ENCODE measurements around the gene C1orf52.

The C1orf52 gene

GRCh38 chr1:85259118-85259911, at the start of gene C1orf52:
C1orf52 (minus strand) TSS chr1:85259662; CDS start chr1:85259633, 29 bp downstream.
- peak within 1 kb of the TSS; percentile 95 for H3K4me3 ChIP-seq (ENCODE audit: low read depth, low read length)

GRCh38 chr1:85308833-85309350, 49.4 kb upstream of the C1orf52 start:
- H3K4me3 ChIP-seq (ENCODE audit: low read depth, low read length) = no peak overlapping the region

DNA sequence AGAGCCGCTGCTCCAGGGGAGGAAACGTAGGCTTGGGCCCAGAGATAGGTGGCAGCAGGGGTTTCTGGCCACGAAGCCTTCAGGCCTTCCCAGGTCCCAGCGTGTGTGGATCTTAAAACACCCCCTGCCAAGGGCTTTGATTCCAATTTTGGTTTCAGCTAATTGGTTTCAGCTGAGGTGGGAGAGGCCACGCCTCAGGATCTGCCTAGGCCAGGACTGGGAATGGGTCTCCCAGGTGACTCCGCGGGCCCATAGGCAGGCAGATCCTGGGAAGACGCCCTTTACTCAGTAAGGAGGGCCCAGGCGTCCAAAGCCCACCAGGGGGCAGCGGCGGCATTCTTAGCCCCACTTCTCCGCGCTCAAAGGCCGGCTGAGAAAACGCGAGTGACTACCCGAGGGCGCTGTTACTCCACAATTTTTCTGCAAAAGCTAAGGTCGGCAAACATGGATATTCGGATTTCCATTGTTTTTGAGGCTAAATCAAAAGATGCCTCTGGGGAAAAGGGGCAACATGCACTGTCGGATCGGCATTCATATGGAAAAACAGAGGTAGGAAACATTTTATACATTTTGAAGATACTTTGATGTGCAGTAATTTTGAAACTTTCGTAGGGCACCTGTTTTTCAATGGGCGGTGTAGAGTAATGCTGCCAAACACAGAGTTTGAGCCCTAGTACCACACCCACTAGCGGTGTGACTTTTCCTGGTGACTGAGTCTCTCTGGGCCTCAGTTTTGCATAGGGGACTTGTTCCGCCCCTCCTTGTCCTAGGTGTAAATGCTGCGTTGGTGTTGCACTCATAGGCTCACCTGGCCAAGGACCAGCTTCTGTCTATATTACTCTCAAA, 48.7 kb upstream of the C1orf52 start:
- no peak overlapping the region for H3K4me3 ChIP-seq (ENCODE audit: low read depth, low read length)

DNA sequence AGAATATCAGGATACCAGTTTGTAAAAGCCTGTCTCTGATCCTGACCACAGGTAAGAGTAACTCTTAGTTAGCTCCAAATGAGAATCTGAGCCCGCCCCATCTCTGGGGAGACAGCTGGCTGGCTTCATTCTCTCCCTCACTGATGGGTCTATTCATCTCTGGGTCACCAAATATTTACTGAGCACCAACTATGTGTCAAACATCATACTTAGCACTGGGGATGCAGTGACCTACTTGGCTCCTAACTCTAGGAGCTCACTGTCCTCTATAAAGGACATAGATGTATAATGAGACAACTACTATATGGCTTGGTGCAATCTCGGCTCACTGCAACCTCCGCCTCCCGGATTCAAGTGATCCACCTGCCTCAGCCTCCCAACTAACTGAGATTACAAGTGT, 46.8 kb upstream of the C1orf52 start:
- H3K4me3 ChIP-seq (ENCODE audit: low read depth, low read length) = no peak overlapping the region

DNA sequence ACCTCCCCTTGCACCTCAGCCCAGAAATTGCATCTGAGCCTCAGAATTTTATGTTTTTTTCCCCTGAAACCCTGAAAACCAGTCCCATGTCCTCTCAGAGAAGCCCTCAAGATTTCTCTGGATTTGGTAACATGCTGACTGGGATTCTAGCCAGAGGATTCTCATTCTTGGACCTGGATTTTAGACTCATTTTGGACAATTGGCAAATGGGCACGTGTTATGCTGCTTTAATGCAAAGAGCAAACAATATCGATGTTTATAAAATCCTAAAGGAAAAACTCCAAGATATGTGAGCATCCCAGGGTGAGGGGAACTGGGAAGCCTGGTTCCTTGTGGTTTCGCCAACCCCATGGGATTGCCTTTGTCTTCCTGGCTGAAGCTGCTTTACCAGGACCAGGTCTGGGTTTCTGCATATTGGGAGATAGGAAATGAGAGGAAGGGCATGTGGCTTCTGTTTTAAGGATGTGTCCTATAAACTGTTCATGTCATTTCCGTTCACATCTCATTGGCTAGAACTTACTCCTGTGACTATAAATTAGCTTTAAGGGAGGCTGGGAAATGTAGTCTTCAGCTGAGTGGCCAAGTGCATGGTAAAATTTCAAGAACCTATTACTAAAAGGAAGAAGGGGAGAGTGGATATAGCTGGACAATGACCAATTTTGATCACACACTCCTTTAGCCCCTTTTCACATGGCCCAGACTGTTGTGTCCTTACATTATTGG, 44.1 kb upstream of the C1orf52 start:
- H3K4me3 ChIP-seq (ENCODE audit: low read depth, low read length) = no peak overlapping the region

- H3K4me3 ChIP-seq (ENCODE audit: low read depth, low read length) = no peak overlapping the region
Observed at GRCh38 chr1:85300140-85300539, 40.7 kb upstream of the C1orf52 start.

- no peak overlapping the region for H3K4me3 ChIP-seq (ENCODE audit: low read depth, low read length)
Observed at GRCh38 chr1:85297855-85298629, 38.6 kb upstream of the C1orf52 start.

DNA sequence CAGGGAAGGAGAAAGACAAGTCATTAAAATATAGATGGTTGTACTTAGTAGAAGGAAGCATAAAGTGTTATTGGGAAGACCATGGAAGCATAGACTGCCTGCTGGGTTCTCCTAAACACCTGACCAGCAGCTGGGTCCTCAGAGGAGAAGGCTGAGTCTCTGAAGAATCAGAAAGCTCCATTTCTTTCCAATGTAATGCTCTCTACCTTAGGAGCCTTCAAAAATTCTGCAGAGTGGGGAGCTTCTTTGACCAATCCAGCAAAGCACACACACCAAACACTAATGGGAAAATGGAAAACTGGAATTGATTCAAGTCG, 38.0 kb upstream of the C1orf52 start:
- no peak overlapping the region for H3K4me3 ChIP-seq (ENCODE audit: low read depth, low read length)

GRCh38 chr1:85296980-85297379, 37.5 kb upstream of the C1orf52 start:
- no peak overlapping the region for H3K4me3 ChIP-seq (ENCODE audit: low read depth, low read length)

GRCh38 chr1:85295654-85296053, 36.2 kb upstream of the C1orf52 start:
- no peak overlapping the region for H3K4me3 ChIP-seq (ENCODE audit: low read depth, low read length)

DNA sequence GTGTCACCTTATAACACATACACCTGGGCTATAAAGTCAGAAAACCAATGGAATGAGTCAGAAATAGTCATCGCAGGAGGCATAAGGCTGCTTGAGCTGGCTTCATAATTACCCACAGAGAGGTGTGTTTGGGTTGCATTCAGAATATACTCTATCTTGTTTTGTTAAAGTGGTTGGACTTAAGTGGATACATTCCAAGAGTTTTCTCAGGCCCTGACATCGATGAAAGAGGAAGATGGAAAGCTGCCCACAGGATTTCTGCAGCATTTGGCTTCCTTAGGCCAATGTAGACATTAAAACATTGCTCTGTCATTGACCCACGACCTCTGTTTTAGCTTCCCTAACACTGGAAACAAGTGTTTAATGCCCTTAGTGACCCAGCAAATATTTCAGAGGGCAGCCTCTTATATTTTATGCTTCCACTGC, 35.6 kb upstream of the C1orf52 start:
- no peak overlapping the region for H3K4me3 ChIP-seq (ENCODE audit: low read depth, low read length)

DNA sequence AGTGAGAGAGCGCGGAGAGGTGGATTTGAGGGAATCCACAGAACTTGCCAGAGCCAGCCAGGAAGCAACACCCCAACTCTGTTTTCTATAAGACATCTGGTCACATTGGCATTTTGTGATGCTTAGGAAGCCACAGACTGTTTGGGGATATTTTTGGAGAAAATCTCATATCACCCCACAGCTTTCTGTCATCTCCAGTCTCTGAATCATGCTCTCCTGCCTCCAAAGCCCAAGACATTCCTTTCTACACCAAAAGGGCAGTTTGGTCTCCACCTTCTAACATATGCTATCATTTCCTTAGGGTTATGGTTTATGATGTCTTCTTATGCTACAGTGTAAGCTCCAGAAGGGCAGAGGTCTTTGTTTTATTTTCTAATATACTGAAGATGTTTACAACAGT, 31.4 kb upstream of the C1orf52 start:
- no peak overlapping the region for H3K4me3 ChIP-seq (ENCODE audit: low read depth, low read length)

DNA sequence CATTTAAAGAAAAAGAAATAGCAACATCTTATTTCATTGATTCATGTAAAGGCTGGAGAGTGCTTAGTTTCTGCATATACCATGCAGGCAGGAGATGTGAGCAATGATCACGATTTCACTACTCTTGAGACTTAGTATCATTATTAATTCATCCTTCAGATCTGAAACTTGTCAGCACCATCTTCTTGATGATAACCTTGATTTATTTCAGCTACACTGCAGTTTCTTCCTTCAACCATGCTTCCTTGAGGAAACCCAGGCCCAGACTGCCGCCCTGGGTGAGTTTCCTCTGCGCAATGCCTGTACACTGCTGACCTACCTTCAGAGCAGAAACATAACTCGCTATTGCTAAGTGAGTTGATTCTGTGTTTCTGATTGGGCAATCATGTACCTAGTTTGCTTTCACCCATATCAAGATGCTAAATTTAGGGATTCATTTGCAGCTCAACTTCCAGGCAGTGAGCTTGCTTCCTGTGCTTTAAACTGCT, 30.4 kb upstream of the C1orf52 start:
- no peak overlapping the region for H3K4me3 ChIP-seq (ENCODE audit: low read depth, low read length)

DNA sequence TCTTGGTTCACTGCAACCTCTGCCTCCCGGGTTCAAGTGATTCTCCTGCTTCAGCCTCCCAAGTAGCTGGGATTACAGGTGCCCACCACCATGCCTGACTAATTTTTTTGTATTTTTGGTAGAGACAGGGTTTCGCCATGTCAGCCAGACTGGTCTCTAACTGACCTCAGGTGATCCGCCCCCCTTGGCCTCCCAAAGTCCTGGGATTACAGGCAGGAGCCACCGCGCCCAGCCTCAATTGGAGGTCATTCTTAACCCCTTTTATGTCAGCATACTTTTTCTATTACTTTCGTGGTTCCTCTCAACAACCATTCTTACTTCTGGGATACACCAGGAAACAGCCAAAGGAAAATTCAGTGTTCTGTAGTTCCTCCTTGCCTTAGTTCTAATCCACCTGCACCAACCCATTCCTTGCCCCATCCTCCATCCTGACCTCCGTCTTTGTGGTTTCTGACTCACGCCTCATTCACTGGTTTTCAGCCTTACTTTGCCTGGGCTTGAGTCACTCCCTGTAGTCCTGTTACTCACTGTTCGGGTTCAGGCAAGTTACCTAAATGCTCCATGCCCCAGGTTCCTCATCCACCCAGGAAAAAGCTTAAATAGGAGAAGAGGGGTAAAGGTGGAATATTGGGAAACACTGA, 29.9 kb upstream of the C1orf52 start:
- H3K4me3 ChIP-seq (ENCODE audit: low read depth, low read length) = no peak overlapping the region

DNA sequence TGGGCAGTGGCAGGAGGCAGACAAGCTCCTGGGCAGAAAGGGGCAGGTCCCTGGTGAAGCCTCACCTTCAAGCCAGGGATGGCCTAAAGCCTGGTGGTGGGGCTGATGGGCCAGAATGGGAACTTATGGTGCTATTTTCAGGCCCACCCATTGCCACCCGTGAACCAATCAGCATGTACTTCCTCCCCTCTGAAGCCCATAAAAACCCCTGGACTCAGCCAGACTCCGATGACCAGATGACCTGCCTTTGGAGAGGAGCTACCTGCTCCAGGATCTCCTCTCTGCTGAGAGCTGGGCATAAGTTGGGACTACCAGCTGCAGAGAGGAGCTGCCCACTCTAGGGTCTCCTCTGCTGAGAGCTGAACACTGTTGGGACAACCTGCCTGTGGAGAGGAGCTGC, 24.7 kb upstream of the C1orf52 start:
- no peak overlapping the region for H3K4me3 ChIP-seq (ENCODE audit: low read depth, low read length)

GRCh38 chr1:85283475-85284199, 24.2 kb upstream of the C1orf52 start:
- no peak overlapping the region for H3K4me3 ChIP-seq (ENCODE audit: low read depth, low read length)

DNA sequence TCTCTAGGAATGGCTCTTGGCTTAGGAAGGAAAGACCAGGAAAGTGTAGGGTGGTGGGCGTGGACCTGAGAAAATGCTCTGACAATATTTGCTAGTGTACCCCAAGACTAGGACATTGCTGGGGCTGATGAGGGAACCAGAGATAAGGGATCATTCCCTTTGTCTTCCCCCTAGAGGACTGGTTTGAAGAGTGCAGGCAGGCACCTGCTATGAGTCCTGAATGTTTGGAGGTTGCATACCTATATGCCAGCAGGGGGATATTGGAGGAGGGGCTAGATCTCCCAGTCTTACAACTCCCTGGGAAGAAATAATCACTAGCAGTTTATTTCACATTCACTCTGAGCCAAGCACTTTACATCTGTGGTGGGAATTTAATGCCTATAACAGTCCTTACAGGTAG, 23.0 kb upstream of the C1orf52 start:
- H3K4me3 ChIP-seq (ENCODE audit: low read depth, low read length) = no peak overlapping the region

GRCh38 chr1:85280636-85281035, 21.2 kb upstream of the C1orf52 start:
- H3K4me3 ChIP-seq (ENCODE audit: low read depth, low read length) = no peak overlapping the region

DNA sequence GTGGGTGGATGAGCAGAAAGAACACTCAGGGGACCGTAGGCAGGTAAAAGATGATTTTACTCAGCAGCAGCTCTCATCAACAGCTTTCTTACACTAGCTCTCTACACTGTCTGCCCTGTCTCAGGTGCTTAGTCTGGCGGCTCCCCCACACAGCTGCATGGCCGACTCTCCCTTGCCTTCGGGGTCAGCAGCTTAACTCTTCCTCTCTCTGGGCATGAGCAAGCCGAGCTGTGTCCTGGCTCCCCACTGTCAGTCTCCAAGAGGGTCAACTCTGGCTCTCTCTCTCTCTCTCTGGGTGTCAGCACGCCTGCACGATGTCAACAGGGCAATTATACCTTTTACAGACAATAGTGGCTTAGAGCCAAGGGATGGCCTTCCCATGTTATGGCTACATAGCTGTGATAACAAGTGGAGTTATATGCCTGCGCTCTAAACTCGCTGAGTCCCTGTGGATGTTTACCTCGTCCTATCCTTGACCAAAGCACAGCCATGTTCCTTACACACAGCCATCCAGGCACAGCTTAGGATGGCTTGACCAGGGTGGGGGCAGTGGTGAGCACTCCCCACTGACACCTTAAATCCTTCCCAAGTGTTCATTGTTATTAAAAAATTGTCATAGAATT, 20.1 kb upstream of the C1orf52 start:
- H3K4me3 ChIP-seq (ENCODE audit: low read depth, low read length) = no peak overlapping the region
